Ovary (tissue), 3 donors: ENCODE results near the gene OCA2.

Source experiments
- EP300 ChIP-seq: sonication (generic); formaldehyde crosslinking; IDR thresholded peaks from one replicate; pipeline ENCODE4 v1.6.1; 2017; ENCODE audit warnings: antibody characterized with exemption
- TF ChIP-seq, protein P1 (sequence below), 3 donors: fragments of 450-650 bp in 2 of 3; fragments of 200-600 bp in 1 of 3; IDR thresholded peaks; one replicate each; pipeline versions ENCODE4 v1.5.1 to v1.8.0; 2016 to 2022; ENCODE audit warnings: antibody characterized with exemption in 3 of 3, mild to moderate bottlenecking in 1 of 3
- donor health status: DM: no; HTN: no; CAD: no.

- TF ChIP-seq EP300 = no peak
- TF ChIP-seq, protein P1, sequence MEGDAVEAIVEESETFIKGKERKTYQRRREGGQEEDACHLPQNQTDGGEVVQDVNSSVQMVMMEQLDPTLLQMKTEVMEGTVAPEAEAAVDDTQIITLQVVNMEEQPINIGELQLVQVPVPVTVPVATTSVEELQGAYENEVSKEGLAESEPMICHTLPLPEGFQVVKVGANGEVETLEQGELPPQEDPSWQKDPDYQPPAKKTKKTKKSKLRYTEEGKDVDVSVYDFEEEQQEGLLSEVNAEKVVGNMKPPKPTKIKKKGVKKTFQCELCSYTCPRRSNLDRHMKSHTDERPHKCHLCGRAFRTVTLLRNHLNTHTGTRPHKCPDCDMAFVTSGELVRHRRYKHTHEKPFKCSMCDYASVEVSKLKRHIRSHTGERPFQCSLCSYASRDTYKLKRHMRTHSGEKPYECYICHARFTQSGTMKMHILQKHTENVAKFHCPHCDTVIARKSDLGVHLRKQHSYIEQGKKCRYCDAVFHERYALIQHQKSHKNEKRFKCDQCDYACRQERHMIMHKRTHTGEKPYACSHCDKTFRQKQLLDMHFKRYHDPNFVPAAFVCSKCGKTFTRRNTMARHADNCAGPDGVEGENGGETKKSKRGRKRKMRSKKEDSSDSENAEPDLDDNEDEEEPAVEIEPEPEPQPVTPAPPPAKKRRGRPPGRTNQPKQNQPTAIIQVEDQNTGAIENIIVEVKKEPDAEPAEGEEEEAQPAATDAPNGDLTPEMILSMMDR (IDR thresholded peaks at IDR 0.05) = no peak
These were observed 284.1 kb downstream of the OCA2 start for GRCh38 chr15:27815035-27815434.
